SU-DHL-6 (cell line): ENCODE results near the gene ESPN.

ENCODE experiments used
- H2AFZ ChIP-seq: fragments of 200-600 bp; sonication (generic); 2 replicates; pipeline ENCODE4 v1.6.1; 2014; ENCODE audit warnings: low read depth, mild to moderate bottlenecking, moderate library complexity, mixed read lengths, antibody characterized with exemption, low read length; ENCODE audit not compliant: severe bottlenecking
- H3F3A ChIP-seq: fragments of 200-600 bp; shearing (Covaris generic); 2 replicates; pipeline ENCODE4 v1.6.0; 2016; ENCODE audit warnings: antibody characterized with exemption, mild to moderate bottlenecking; ENCODE audit not compliant: insufficient read depth
- H3K27ac ChIP-seq: fragments of 200-600 bp; sonication (generic); 2 replicates; pipeline ENCODE4 v1.5.1; 2016; ENCODE audit warnings: low read depth, mild to moderate bottlenecking, low read length, moderate library complexity, mixed read lengths
- H3K27me3 ChIP-seq: fragments of 200-600 bp; sonication (generic), shearing (Covaris generic); 2 replicates; pipeline ENCODE4 v1.6.0; 2014; ENCODE audit warnings: mild to moderate bottlenecking, low read length
- H3K36me3 ChIP-seq: fragments of 200-600 bp; sonication (generic); 2 replicates; pipeline ENCODE4 v1.6.1; 2014; ENCODE audit warnings: mild to moderate bottlenecking, low read length, mixed read lengths
- H3K4me2 ChIP-seq: fragments of 300-600, 200-600 bp; shearing (Covaris generic), sonication (generic); 2 replicates; pipeline ENCODE4 v1.6.0; 2014; ENCODE audit warnings: low read length, low read depth, mild to moderate bottlenecking; ENCODE audit not compliant: poor library complexity, severe bottlenecking
- H3K4me3 ChIP-seq: fragments of 200-600 bp; sonication (generic); 2 replicates; pipeline ENCODE4 v1.5.1; 2014; ENCODE audit warnings: antibody characterized with exemption, low read length, mild to moderate bottlenecking, mixed read lengths; ENCODE audit not compliant: insufficient read depth, poor library complexity, severe bottlenecking
- H3K79me2 ChIP-seq: fragments of 200-600 bp; sonication (generic); 2 replicates; pipeline ENCODE4 v1.6.1; 2014; ENCODE audit warnings: mild to moderate bottlenecking, low read length, moderate library complexity; ENCODE audit not compliant: insufficient read depth
- H3K9ac ChIP-seq: fragments of 200-600 bp; sonication (generic); 2 replicates; pipeline ENCODE4 v1.7.0; 2014; ENCODE audit warnings: mild to moderate bottlenecking, low read length
- H3K9me2 ChIP-seq: fragments of 200-600 bp; sonication (generic); replicated peaks from 2 replicates; pipeline ENCODE4 v1.6.1; 2014; ENCODE audit warnings: low read length; ENCODE audit not compliant: insufficient read depth
- H3K9me3 ChIP-seq: fragments of 200-600 bp; sonication (generic); 2 replicates; pipeline ENCODE4 v1.6.1; 2014; ENCODE audit warnings: low read length, mixed read lengths; ENCODE audit not compliant: insufficient read depth
- H4K20me1 ChIP-seq: fragments of 200-600 bp; sonication (generic); 2 replicates; pipeline ENCODE4 v1.6.1; 2014; ENCODE audit warnings: low read depth, mild to moderate bottlenecking, antibody characterized with exemption, low read length, moderate library complexity, mixed read lengths
- CTCF ChIP-seq: fragments of 200-600 bp; sonication (generic); IDR thresholded peaks from one replicate; pipeline ENCODE4 v1.5.1; 2017; ENCODE audit warnings: antibody characterized with exemption, mild to moderate bottlenecking, low read length, moderate library complexity; ENCODE audit not compliant: insufficient read depth, poor library complexity, severe bottlenecking
- EZH2phosphoT487 ChIP-seq: fragments of 200-600 bp; sonication (generic), shearing (Covaris generic); conservative IDR thresholded peaks from 2 replicates; pipeline ENCODE4 v1.6.1; 2018; ENCODE audit warnings: mild to moderate bottlenecking, antibody characterized with exemption, low read length, moderate library complexity, mixed read lengths

Gene ESPN

GRCh38 chr1:6410248-6410893, 14.2 kb upstream of the ESPN start:
- H2AFZ ChIP-seq, result no peak overlapping the region
- no peaks in the 10 kb centered on the region for H4K20me1 ChIP-seq
- no peaks in the 10 kb centered on the region for H3K36me3 ChIP-seq
- no peak overlapping the region for H3K9ac ChIP-seq
- no peaks in the 10 kb centered on the region for H3K9me2 ChIP-seq
- no peaks in the 10 kb centered on the region for H3K79me2 ChIP-seq
- no peak overlapping the region for H3K27ac ChIP-seq
- no peaks in the 10 kb centered on the region for H3K27me3 ChIP-seq
- no peaks in the 10 kb centered on the region for H3K9me3 ChIP-seq
- no peaks in the 10 kb centered on the region for H3F3A ChIP-seq
- TF ChIP-seq CTCF, result no peak
- no peak for TF ChIP-seq EZH2phosphoT487
- H3K4me2 ChIP-seq, result no peak overlapping the region
- no peak overlapping the region for H3K4me3 ChIP-seq

- H3K9ac ChIP-seq, result no peak overlapping the region
- no peak overlapping the region for H3K4me3 ChIP-seq
- no peaks in the 10 kb centered on the region for H3K9me3 ChIP-seq
- H4K20me1 ChIP-seq, result no peaks in the 10 kb centered on the region
- H2AFZ ChIP-seq, result no peak overlapping the region
- H3K4me2 ChIP-seq, result no peak overlapping the region
- no peak for TF ChIP-seq EZH2phosphoT487
- TF ChIP-seq CTCF, result no peak
- no peaks in the 10 kb centered on the region for H3K9me2 ChIP-seq
- H3K27ac ChIP-seq, result no peak overlapping the region
- H3K36me3 ChIP-seq, result no peaks in the 10 kb centered on the region
- H3K79me2 ChIP-seq, result no peaks in the 10 kb centered on the region
- no peaks in the 10 kb centered on the region for H3K27me3 ChIP-seq
- H3F3A ChIP-seq, result no peaks in the 10 kb centered on the region
Observed at GRCh38 chr1:6412896-6413295, 11.7 kb upstream of the ESPN start.

GRCh38 chr1:6414443-6414844, 10.1 kb upstream of the ESPN start:
- H3K36me3 ChIP-seq, result no peaks in the 10 kb centered on the region
- no peak overlapping the region for H3K4me2 ChIP-seq
- H3K9me3 ChIP-seq, result no peaks in the 10 kb centered on the region
- no peaks in the 10 kb centered on the region for H3K79me2 ChIP-seq
- no peaks in the 10 kb centered on the region for H3K27me3 ChIP-seq
- no peak overlapping the region for H2AFZ ChIP-seq
- no peaks in the 10 kb centered on the region for H3K9me2 ChIP-seq
- no peak overlapping the region for H3K4me3 ChIP-seq
- no peaks in the 10 kb centered on the region for H3F3A ChIP-seq
- no peak for TF ChIP-seq EZH2phosphoT487
- TF ChIP-seq CTCF, result peak; percentile 52
- H3K9ac ChIP-seq, result no peak overlapping the region
- no peaks in the 10 kb centered on the region for H4K20me1 ChIP-seq
- H3K27ac ChIP-seq, result no peak overlapping the region
